Activated naive CD4-positive, alpha-beta T cell treated with anti-CD3 and anti-CD28 coated beads for 36 hours (primary cell): Measurements from ENCODE around the gene ATXN1L. TPM values are rescaled to one million over a fixed set of nuclear protein-coding genes. Genes with fewer than 3 reads are reported as not detected.
"Not testable (repeated sequence)": the region's sequence is repeated elsewhere in the genome, so short reads cannot be mapped to it uniquely, and the experiment has no call there.

Experiments used
- CTCF ChIA-PET: fragments of 350-600 bp; sonication (Branson Sonifier 250); formaldehyde crosslinking; loops from one replicate; lab custom pipeline; 2021; ENCODE audit warnings: antibody characterized with exemption; lab: Charles Lee
- DNase-seq: peaks from one replicate; pipeline ENCODE4 v3.0.0-alpha.2; 2020
- H3K27ac Mint-ChIP-seq: one replicate; pipeline ENCODE4 v1.8.0; 2021; ENCODE audit warnings: mild to moderate bottlenecking, mixed read lengths
- H3K27me3 Mint-ChIP-seq: one replicate; pipeline ENCODE4 v1.8.0; 2021; ENCODE audit warnings: low read depth, mixed read lengths
- H3K36me3 Mint-ChIP-seq: one replicate; pipeline ENCODE4 v1.8.0; 2021; ENCODE audit warnings: low read depth, mixed read lengths
- H3K4me1 Mint-ChIP-seq: one replicate; pipeline ENCODE4 v1.8.0; 2021; ENCODE audit warnings: low read depth, mixed read lengths
- H3K4me3 Mint-ChIP-seq: one replicate; pipeline ENCODE4 v1.8.0; 2021; ENCODE audit warnings: mild to moderate bottlenecking, moderate library complexity, mixed read lengths
- H3K9me3 Mint-ChIP-seq: one replicate; pipeline ENCODE4 v1.8.0; 2021; ENCODE audit warnings: mixed read lengths
- intact Hi-C: fragments of 100-400 bp; cut with micrococcal nuclease; formaldehyde crosslinking; loops from one replicate; pipeline ENCODE4 v1.15.1; 2023
- total RNA-seq, 2 experiments: library from RNA; stranded (reverse); gene quantifications; one replicate each; pipeline ENCODE4 v1.2.3, GENCODE V29; 2021

ATXN1L gene
- total RNA-seq, 2 experiments from 2014 or later: 11.3 to 11.9 TPM

DNA sequence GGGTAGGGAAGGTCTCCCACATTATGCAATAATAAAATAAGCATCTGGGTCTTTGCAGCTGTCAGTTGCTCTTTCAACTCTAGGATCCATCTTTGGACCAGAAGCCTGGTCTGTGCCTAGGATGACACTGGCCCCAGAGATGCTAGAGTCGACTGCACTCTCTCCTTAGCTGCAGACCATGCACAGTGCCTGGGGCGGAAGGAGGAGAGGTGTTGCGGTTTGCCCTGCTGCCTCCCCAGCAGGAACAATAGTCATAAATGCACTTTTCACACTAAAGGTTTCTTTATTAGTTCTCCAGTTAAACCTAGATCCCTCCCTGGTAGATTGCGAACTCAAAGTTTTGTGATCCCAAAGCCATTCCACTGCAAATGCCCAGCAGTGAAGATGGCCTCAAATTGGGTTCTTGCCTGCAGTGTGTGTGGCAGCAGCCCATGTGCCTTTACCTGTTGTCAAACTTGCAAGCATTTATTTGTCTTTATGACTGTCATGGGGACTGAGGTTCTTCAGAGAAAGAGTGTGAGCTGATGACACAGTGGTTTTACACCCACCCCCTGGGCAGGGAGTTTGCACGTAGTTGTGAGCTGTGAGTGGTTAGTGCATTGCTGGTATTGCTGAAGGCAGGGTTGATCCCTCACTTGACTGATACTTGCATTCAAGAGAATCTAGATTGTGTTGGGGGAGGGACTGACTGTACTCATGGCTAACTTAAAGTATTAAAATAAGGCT, 10.3 kb downstream of the ATXN1L start:
- no peak overlapping the region for H3K27ac Mint-ChIP-seq
- intact Hi-C loops: loop anchor here (2.0 kb wide), 1 partner anchor 17 kb away; no protein-coding TSS in a partner anchor
- no peaks in the 10 kb centered on the region for H3K9me3 Mint-ChIP-seq
- H3K27me3 Mint-ChIP-seq: no peaks in the 10 kb centered on the region
- H3K36me3 Mint-ChIP-seq: peaks cover 9% of the 10 kb centered on the region
- H3K4me3 Mint-ChIP-seq: no peak overlapping the region
- CTCF ChIA-PET: interaction anchor here (3.1 kb wide), 1 partner anchor 26 kb away, joined by 11 read pairs; no protein-coding TSS in a partner anchor
- peak; percentile 20 for DNase-seq
- H3K4me1 Mint-ChIP-seq: peaks cover 52% of the 10 kb centered on the region

DNA sequence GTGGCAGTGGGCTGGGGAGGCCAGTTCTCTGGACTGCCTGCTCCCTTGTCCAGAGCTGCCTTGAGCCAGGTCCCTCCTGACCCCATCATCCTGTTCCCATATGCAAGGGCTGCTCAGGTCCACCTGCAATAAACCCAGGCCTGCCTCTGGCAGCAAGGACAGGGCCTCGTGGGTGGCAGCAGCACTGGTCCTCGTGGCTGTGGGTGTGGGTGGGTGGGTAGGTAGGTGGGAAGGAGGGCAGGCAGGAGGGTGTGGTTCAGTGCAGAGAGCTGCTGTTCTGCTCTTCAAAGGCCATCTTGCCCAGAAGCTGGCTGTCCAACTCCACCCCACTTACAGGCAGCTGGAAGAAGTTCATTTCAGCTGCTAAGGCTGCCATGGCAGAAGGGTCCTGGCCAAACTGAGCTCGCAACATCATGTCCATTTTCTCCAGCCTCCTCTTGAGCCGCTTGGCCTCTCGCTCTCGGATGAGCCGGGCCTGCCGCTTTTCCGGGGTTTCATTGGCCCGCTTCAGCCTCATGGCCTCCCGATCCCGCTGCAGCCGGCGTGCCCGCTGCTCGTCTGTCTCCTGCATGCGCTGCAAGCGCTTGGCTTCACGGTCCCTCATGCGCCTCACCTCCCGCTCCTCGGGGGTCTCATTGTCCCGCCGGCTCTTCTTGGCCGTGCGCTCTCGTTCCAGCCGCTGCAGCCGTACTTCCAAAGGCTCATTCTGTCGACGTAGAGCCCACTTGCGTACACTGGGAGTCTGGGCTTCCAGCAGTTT, 14.2 kb downstream of the ATXN1L start:
- CTCF ChIA-PET: interaction anchor here (3.2 kb wide), 1 partner anchor 22 kb away, joined by 17 read pairs; no protein-coding TSS in a partner anchor
- peaks cover 2% of the 10 kb centered on the region for H3K36me3 Mint-ChIP-seq
- no peak overlapping the region for H3K4me3 Mint-ChIP-seq
- DNase-seq: no peak
- no peaks in the 10 kb centered on the region for H3K9me3 Mint-ChIP-seq
- no peaks in the 10 kb centered on the region for H3K27me3 Mint-ChIP-seq
- no peak overlapping the region for H3K27ac Mint-ChIP-seq
- intact Hi-C loops: no loop called here
- H3K4me1 Mint-ChIP-seq: peaks cover 16% of the 10 kb centered on the region

DNA sequence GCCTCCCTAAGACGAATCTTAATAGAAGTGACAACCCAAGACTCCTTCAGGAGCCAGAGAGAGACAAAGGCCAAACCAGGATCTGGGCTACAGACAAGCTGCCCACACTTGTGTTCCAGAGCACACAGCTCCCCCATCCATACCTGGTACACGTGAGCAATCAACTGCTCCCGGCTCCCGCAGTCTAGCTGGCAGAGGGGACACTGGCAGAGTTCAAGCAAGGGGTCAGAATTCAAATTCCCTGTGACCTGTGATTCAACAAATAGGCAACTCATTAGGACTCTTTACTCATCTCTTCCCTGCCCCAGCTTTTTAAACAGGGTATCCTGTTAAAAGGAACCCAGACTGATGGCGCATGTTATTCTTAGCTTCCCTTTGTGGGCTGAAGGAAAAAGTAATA, 18.2 kb downstream of the ATXN1L start:
- H3K36me3 Mint-ChIP-seq: peaks cover 2% of the 10 kb centered on the region
- peaks cover 3% of the 10 kb centered on the region for H3K4me1 Mint-ChIP-seq
- H3K27ac Mint-ChIP-seq: no peak overlapping the region
- CTCF ChIA-PET: interaction anchor here (0.8 to 2.0 kb wide), 2 partner anchors 18 to 20 kb away, joined by 4 to 5 read pairs; partner anchors contain the start of gene ZNF821
- no peaks in the 10 kb centered on the region for H3K27me3 Mint-ChIP-seq
- no peaks in the 10 kb centered on the region for H3K9me3 Mint-ChIP-seq
- no peak for DNase-seq
- intact Hi-C loops: loop anchor here (2.0 kb wide), 1 partner anchor 17 kb away; no protein-coding TSS in a partner anchor
- no peak overlapping the region for H3K4me3 Mint-ChIP-seq

DNA sequence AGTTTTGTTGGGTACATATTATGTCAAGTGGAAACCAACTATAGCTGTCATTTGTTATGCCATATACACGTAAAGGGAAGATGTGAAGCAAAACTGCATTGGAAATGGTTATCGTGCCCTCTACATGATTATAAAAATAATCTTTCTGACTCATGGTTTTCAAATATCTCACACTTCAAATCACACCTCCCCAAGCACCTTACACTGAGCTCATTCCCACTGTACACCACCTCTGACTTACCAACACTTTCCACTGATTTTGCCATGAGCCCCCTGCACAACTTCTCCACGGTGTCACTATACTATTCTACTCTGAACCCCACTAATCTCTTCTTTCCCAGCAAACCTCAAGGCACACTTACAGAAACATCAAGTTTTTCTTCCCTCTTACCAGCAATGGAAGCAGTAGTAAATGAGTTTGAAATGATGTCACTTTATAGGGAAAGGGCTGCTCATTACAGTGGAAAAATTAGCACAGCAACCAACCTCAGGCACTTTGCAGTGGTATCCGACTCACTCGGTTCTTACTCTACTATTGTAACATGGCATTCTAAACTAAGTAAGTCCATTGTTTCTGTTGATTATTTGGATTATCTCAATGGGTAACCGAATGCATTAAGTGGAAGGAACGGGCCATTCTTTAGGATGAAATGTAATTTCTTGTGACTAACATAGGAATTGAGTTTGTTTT, 19.5 kb downstream of the ATXN1L start:
- H3K4me1 Mint-ChIP-seq: peaks cover 12% of the 10 kb centered on the region
- H3K4me3 Mint-ChIP-seq: no peak overlapping the region
- H3K9me3 Mint-ChIP-seq: no peaks in the 10 kb centered on the region
- no peak overlapping the region for H3K27ac Mint-ChIP-seq
- CTCF ChIA-PET: interaction anchor here (2.0 kb wide), 2 partner anchors 17 to 19 kb away, joined by 5 to 11 read pairs; partner anchors contain the start of gene ZNF821
- peaks cover 3% of the 10 kb centered on the region for H3K36me3 Mint-ChIP-seq
- no peaks in the 10 kb centered on the region for H3K27me3 Mint-ChIP-seq
- intact Hi-C loops: loop anchor here (2.0 kb wide), 1 partner anchor 15 kb away; no protein-coding TSS in a partner anchor
- DNase-seq: no peak

DNA sequence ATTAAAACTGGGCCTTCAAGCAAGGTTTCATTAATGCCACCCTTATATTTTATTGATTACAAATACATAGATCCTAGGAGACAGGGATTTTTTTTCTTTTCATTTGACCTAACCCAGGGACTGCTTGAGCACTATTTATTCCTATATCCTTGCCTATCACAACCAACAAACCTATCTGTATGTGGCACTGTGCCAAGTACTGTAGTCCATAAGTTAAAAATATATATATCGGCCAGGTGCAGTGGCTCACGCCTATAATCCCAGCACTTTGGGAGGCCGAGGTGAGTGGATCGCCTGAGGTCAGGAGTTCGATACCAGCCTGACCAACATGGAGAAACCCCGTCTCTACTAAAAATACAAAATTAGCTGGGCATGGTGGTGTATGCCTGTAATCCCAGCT, 21.4 kb downstream of the ATXN1L start:
- H3K36me3 Mint-ChIP-seq, H3K27ac Mint-ChIP-seq, intact Hi-C loops, H3K27me3 Mint-ChIP-seq, H3K9me3 Mint-ChIP-seq, DNase-seq, H3K4me3 Mint-ChIP-seq: not testable (repeated sequence)
- CTCF ChIA-PET: interaction anchor here (1.2 to 2.0 kb wide), 2 partner anchors 10 to 15 kb away, joined by 3 to 11 read pairs; no protein-coding TSS in a partner anchor
- H3K4me1 Mint-ChIP-seq: peaks cover 24% of the 10 kb centered on the region

DNA sequence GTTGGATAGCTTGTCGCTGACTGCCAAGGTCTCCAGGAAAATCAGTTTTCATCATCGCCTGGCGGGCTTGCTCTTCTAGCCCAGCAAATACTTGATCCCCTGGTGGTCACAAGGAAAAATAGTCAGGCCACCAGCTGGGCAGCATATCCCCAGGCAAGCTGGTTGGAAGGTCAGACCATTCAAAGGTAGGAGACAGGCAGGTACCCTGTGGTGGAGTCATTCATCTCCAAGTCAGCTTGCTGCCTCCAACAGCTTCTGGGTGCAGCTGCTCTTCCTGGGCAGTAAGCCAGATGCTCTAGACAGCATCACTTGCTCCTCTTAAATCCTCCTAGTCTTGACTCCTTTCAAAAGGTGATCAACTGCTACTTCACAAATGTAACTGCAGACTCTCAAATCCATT, 22.2 kb downstream of the ATXN1L start:
- H3K9me3 Mint-ChIP-seq: no peaks in the 10 kb centered on the region
- H3K27ac Mint-ChIP-seq: no peak overlapping the region
- peaks cover 32% of the 10 kb centered on the region for H3K4me1 Mint-ChIP-seq
- peaks cover 3% of the 10 kb centered on the region for H3K36me3 Mint-ChIP-seq
- intact Hi-C loops: no loop called here
- no peak overlapping the region for H3K4me3 Mint-ChIP-seq
- CTCF ChIA-PET: interaction anchor here (1.2 kb wide), 1 partner anchor 11 kb away, joined by 3 read pairs; no protein-coding TSS in a partner anchor
- DNase-seq: no peak
- H3K27me3 Mint-ChIP-seq: no peaks in the 10 kb centered on the region

DNA sequence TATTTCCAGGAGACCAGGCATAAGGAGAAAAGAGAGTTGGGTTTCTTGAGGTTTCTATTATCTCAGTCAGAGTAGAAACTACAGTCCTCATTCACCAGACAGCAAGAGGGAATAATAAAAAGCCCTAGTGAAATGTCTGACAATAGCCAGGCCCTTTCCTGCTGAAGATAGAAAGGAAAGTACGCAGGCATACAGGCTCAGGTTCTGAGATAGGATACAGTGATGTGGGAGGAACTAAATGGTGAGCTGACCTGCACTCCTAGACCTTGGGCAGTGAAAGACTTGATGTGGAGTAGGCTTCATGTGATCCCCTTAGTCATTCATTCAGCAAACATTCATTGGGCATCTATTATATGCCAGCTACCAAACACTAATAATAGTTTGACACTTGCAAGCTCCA, 23.3 kb downstream of the ATXN1L start:
- Mint-ChIP-seq H3K4me3 (no peak overlapping the region), H3K9me3 (no peaks in the 10 kb centered on the region), H3K27me3 (no peaks in the 10 kb centered on the region), H3K4me1 (peaks cover 36% of the 10 kb centered on the region), H3K27ac (no peak overlapping the region), H3K36me3 (peaks cover 3% of the 10 kb centered on the region)
- CTCF ChIA-PET: interaction anchor here (6.6 kb wide), 1 partner anchor 14 kb away, joined by 52 read pairs; the partner anchor contains the start of gene ZNF821
- intact Hi-C loops: no loop called here
- no peak for DNase-seq

DNA sequence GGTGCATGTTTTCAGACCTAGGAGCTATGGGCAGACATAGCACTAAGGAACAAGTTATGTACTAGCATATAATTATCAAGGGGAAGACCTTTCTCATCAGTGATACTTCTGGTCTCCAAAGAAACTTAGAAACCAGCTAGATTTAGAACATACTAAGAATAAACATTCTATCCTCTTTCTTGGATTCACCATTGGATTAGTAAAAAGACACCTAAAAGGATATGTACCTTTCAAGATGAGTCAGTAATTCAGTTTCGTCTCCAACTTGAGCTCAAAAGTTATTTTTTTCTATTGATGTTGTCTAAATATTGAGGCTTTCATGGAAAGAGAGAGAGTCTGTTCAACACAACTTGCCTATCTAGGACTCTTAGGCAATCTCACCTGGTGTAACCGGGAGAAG, 25.0 kb downstream of the ATXN1L start:
- H3K4me3 Mint-ChIP-seq: no peak overlapping the region
- CTCF ChIA-PET: interaction anchor here (1.3 to 6.6 kb wide), 2 partner anchors 12 to 63 kb away, joined by 5 to 52 read pairs; partner anchors contain the start of gene ZNF821

DNA sequence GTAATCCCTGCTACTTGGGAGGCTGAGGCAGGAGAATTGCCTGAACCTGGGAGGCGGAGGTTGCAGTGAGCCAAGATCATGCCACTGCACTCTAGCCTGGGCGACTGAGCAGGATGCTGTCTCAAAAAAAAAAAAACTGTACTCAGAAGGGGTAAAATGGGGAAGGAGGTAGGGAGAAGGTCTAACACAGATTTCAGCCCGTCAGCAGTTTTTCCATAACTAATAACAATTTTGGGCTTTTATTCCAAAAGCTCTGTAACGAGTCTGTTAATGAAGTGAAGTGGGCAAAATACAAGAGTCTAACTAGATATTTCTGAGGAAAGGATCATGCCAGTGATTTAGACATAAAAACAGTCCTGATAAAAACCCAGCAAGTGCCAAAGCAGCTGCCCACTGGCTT, 27.4 kb downstream of the ATXN1L start:
- peak overlapping the region; percentile 22 for H3K4me3 Mint-ChIP-seq
- no peaks in the 10 kb centered on the region for H3K27me3 Mint-ChIP-seq
- H3K4me1 Mint-ChIP-seq: peaks cover 32% of the 10 kb centered on the region
- CTCF ChIA-PET: interaction anchor here (0.5 to 6.6 kb wide), 4 partner anchors 10 to 124 kb away, joined by 3 to 52 read pairs (median 4); partner anchors contain the start of gene ZNF821
- peak overlapping the region; percentile 46 for H3K27ac Mint-ChIP-seq
- intact Hi-C loops: loop anchor here (2.0 kb wide), 1 partner anchor 16 kb away; no protein-coding TSS in a partner anchor
- peaks cover 5% of the 10 kb centered on the region for H3K36me3 Mint-ChIP-seq
- no peak for DNase-seq
- no peaks in the 10 kb centered on the region for H3K9me3 Mint-ChIP-seq

More for the DNA sequence above, 25.0 kb downstream of the ATXN1L start:
- no peak overlapping the region for H3K27ac Mint-ChIP-seq
- intact Hi-C loops: no loop called here
- H3K27me3 Mint-ChIP-seq: no peaks in the 10 kb centered on the region
- peaks cover 3% of the 10 kb centered on the region for H3K36me3 Mint-ChIP-seq
- peaks cover 32% of the 10 kb centered on the region for H3K4me1 Mint-ChIP-seq
- DNase-seq: no peak
- H3K9me3 Mint-ChIP-seq: no peaks in the 10 kb centered on the region

DNA sequence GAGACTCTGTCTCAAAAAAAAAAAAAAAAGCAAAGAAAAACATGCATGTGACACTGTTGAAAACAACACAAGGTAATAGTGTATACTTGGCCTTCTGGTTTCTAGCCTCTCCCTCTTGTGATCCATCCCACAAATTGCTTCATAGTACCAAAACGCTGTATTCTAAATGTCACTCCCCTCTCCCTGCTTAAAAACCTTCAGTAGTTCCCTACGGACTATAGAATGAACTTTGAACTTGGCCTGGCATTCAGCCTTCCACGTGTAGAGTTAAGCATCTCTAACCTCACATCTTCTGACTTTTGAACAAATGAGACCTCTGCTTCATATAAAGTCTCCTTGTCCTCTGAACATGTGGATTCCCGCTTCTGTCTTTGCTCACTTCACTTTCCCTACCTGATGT, 33.1 kb downstream of the ATXN1L start:
- Mint-ChIP-seq H3K36me3 (peaks cover 2% of the 10 kb centered on the region), H3K27ac (no peak overlapping the region), H3K27me3 (no peaks in the 10 kb centered on the region), H3K4me3 (no peak overlapping the region), H3K9me3 (no peaks in the 10 kb centered on the region), H3K4me1 (peaks cover 38% of the 10 kb centered on the region)
- intact Hi-C loops: no loop called here
- DNase-seq: no peak
- CTCF ChIA-PET: no interaction called here

DNA sequence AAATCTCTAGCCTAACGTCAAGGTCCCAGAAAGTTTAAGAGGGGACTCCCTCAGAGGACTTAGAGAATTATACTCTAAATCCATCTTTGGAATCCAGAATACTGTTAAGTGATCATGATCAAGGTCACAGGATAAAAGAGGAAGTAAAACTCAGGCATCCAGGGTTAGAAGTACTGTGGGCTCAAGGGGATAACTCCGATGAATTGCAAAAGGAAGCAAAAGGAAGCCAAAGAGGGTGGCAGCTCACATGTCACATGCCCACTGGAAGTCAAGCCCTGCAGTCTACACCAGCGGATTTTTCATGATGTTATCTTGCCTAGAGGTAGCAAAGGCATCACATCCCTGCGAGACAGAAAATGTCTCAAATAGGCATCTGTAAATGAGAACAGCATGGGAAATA, 34.4 kb downstream of the ATXN1L start:
- H3K4me1 Mint-ChIP-seq: peaks cover 45% of the 10 kb centered on the region
- intact Hi-C loops: loop anchor here (2.0 to 5.0 kb wide), 4 partner anchors 15 to 313 kb away; partner anchors contain the start of genes DHX38, IST1 and TXNL4B
- H3K4me3 Mint-ChIP-seq: no peak overlapping the region
- H3K27me3 Mint-ChIP-seq: no peaks in the 10 kb centered on the region
- no peak for DNase-seq
- H3K9me3 Mint-ChIP-seq: no peaks in the 10 kb centered on the region
- no peak overlapping the region for H3K27ac Mint-ChIP-seq
- peaks cover 3% of the 10 kb centered on the region for H3K36me3 Mint-ChIP-seq
- CTCF ChIA-PET: interaction anchor here (0.6 to 3.4 kb wide), 4 partner anchors 25 to 93 kb away, joined by 3 to 11 read pairs (median 4); no protein-coding TSS in a partner anchor
